GM21526 (cell line): ENCODE data around the gene SERINC2.

Source experiments
- ATAC-seq: cut with Tn5 transposase; IDR thresholded peaks from one replicate; pipeline ENCODE4 v1.9.1; 2021; ENCODE audit warnings: moderate library complexity; ENCODE audit not compliant: unreplicated experiment, low FRiP score

SERINC2 gene

GRCh38 chr1:31412732-31413404 is at the start of gene SERINC2:
Gene SERINC2, plus strand, starts transcription at chr1:31413213. Its CDS starts 53 bp downstream, at chr1:31413266.
- no peak for ATAC-seq

GRCh38 chr1:31364561-31365250 is 48.3 kb upstream of the SERINC2 start:
- ATAC-seq: no peak

GRCh38 chr1:31366796-31367195 is 46.2 kb upstream of the SERINC2 start:
- ATAC-seq: no peak

GRCh38 chr1:31368611-31369107 is 44.4 kb upstream of the SERINC2 start:
- no peak for ATAC-seq

- no peak for ATAC-seq
These were observed 43.0 kb upstream of the SERINC2 start for GRCh38 chr1:31370021-31370420.

- no peak for ATAC-seq
These were observed 42.4 kb upstream of the SERINC2 start for GRCh38 chr1:31370565-31370964.

GRCh38 chr1:31371121-31371959 is 41.7 kb upstream of the SERINC2 start:
- ATAC-seq: no peak

GRCh38 chr1:31372051-31372450 is 41.0 kb upstream of the SERINC2 start:
- no peak for ATAC-seq

- no peak for ATAC-seq
These were observed 40.3 kb upstream of the SERINC2 start for GRCh38 chr1:31372751-31373055.

GRCh38 chr1:31373056-31373896 is 39.7 kb upstream of the SERINC2 start, which contains the start of gene FABP3:
Gene FABP3, minus strand, starts transcription at chr1:31373076. Its CDS starts 62 bp downstream, at chr1:31373014.
- ATAC-seq: no peak

- ATAC-seq: no peak
These were observed 39.0 kb upstream of the SERINC2 start for GRCh38 chr1:31373897-31374486.

GRCh38 chr1:31374511-31375196 is 38.4 kb upstream of the SERINC2 start:
- no peak for ATAC-seq

GRCh38 chr1:31376375-31377134 is 36.5 kb upstream of the SERINC2 start:
- no peak for ATAC-seq

- no peak for ATAC-seq
These were observed 35.6 kb upstream of the SERINC2 start for GRCh38 chr1:31377364-31377863.

- ATAC-seq: no peak
These were observed 35.0 kb upstream of the SERINC2 start for GRCh38 chr1:31378001-31378400.

GRCh38 chr1:31380181-31380580 is 32.8 kb upstream of the SERINC2 start:
- no peak for ATAC-seq

GRCh38 chr1:31381394-31382294 is 31.4 kb upstream of the SERINC2 start:
- no peak for ATAC-seq
